Stimulated activated CD4-positive, alpha-beta T cell treated with anti-CD3 and anti-CD28 coated beads, TNF-alpha, amount 100 ng/mL, for 24 hours (primary cell): ENCODE results near the gene CBFA2T2.
"Not testable (repeated sequence)": the region's sequence is repeated elsewhere in the genome, so short reads cannot be mapped to it uniquely, and the experiment has no call there.

Source experiments
- DNase-seq, 3 experiments: peaks; one replicate each; pipeline ENCODE4 v3.0.0-alpha.2; 2020; ENCODE audit warnings: low read depth in 3 of 3

The CBFA2T2 gene

GRCh38 chr20:33470866-33471265 is 19.0 kb upstream of the CBFA2T2 start:
- DNase-seq = no peak

- no peak for DNase-seq
Measured at GRCh38 chr20:33472868-33473435, 16.9 kb upstream of the CBFA2T2 start.

DNA sequence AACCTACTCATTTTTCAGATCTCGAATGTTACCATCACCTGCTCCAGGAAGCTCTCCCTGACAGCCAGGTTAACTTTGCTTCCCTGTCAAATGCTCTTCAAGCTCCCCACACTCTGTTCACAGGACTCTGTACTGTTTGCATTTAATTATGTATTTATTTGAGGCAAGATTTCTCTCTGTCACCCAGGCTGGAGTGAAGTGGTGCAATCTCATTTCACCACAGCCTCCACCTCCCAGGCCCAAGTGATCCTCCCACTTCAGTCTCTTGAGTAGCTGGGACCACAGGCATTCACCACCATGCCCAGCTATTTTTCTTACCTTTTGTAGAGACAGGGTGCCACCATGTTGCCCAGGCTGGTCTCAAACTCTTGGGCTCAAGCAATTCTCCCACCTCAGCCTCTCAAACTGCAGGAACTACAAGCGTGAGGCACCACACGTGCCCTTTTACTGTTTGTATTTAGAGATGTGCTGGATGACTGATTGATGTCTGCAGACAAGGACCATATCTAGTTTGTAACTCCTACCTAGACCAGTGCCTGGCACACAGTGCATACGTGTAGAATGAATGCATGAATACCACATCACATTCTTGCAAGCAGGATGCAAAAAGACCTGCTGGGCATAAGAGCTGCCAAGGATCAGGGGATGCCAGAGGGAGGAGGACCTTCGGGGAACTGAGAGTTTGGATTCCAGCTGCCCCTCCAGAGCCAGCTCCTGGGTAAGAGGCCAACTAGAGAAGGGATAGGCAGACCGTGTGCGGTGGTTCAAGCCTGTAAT is 15.6 kb upstream of the CBFA2T2 start:
- DNase-seq = no peak

GRCh38 chr20:33474963-33475362 is 14.9 kb upstream of the CBFA2T2 start:
- DNase-seq = no peak

GRCh38 chr20:33475381-33476152 is 14.3 kb upstream of the CBFA2T2 start:
- no peak for DNase-seq

GRCh38 chr20:33477386-33478234 is 12.3 kb upstream of the CBFA2T2 start:
- no peak for DNase-seq

- DNase-seq = no peak
Measured at GRCh38 chr20:33480048-33480447, 9.8 kb upstream of the CBFA2T2 start.

GRCh38 chr20:33481431-33481941 is 8.4 kb upstream of the CBFA2T2 start:
- DNase-seq = no peak

DNA sequence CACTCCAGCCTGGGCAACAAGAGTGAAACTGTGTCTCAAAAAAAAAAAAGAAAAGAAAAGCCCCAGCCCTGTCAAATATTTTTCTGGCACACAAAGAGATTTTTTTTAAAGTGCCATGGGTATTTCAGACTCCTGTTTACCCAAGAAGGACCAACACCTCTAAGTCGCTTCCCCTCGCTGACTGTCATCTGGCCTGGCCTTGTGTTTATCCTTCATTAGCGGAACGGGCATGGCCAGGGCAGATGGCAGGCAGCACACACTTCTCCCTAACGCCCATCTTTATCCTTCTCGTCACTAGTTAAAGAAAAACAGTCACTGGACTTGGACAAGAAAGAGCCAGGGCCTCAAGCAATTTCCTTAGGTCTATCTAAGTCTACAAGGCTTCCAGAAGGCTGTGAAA is 7.3 kb upstream of the CBFA2T2 start:
- DNase-seq = no peak

DNA sequence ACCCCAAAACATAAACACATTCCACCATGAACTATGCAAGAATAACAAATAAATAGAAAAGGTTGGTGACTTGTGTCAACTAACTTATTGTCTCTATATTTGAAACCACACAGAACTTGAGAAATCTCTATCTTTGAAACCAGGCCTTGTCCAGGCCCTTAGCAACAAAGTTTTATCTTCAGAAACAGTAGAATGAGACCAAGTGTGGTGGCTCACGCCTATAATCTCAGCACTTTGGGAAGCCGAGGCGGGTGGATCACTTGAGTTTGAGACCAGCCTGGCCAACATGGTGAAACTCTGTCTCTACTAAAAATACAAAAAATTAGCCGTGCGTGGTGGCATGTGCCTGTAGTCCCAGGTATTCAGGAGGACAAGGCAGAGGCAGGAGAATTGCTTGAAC is 6.7 kb upstream of the CBFA2T2 start:
- DNase-seq = not testable (repeated sequence)

GRCh38 chr20:33488201-33488600 is 1.7 kb upstream of the CBFA2T2 start:
- no peak for DNase-seq

- not testable (repeated sequence) for DNase-seq
Measured at GRCh38 chr20:33488661-33489494, 1.0 kb upstream of the CBFA2T2 start.

GRCh38 chr20:33489495-33490022 is 337 bp upstream of the CBFA2T2 start:
- DNase-seq = peak; percentile 98 to 99 (median 99)

DNA sequence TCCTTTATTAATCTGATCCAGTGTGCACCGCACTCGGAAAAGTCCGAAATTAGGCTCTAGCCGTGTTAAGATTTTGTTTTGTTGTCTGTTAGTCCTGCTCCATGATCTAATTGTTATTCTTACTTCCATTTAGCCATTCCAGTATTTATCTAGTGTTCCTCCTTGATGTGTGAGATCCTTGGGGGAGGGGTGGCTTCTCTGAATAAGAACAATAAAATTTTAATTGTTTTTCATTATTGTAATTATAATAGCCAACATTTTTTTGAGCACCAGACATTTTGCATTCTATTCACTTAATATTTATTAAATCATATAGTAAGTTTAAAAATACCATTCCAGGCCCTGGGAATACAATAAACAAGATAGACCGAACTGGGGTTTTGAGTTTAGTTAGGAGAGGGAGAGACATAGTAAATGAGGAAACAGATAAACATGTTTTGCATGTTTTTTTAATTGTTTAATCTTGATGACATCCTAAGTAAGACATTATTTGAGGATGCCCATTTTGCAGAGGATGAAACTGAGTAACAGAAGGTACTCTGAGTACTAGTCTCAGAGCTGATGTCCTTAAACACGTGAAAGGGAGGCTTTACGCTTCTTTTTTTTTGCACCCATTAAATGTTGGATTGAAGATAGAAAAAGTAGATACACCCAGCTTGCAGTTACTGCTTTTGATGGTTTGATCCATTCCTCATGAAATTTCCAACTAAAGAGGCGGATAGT is 1.2 kb downstream of the CBFA2T2 start:
- DNase-seq = no peak

GRCh38 chr20:33493076-33493766 is 3.3 kb downstream of the CBFA2T2 start:
- no peak for DNase-seq

GRCh38 chr20:33496776-33497175 is 6.9 kb downstream of the CBFA2T2 start:
- not testable (repeated sequence) for DNase-seq

DNA sequence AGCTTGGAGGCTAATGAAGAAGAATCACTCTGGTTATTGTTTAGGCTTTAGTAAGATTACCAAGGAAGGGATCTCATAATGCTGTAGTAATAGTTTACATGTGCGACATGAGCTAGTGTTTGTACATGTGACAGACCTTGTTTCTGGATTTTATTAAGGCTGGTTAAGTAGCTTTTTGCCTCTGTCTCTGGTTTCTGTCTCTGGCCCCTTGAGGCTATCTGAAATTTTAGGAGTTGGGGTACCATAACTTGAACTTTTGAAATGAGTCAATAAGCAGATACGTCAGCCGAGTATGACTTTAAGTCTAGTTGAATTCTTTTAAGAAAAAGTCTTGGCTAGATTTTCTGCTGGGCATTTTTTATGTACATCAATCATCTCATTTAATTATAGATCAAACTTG is 9.5 kb downstream of the CBFA2T2 start:
- no peak for DNase-seq

DNA sequence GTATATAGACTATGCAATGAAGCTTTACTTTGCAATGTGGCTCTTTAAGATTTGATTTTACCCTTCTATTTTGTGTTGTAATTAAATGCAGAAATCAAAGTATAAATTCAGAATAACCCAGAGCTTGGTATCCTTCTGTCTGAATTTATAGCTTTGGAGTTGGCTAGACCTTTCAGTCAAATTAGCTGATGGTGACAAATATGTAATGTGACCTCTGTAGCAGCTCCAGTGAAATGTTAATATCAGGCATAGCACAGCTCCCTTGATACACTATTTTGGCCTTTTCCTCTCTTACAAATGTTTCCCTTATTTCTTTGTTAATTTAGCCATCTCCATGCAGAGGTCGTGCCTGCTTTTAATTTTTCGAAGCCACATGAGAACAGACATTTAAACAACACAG is 11.1 kb downstream of the CBFA2T2 start:
- DNase-seq = no peak

- DNase-seq = no peak
Measured at GRCh38 chr20:33503564-33503963, 13.7 kb downstream of the CBFA2T2 start.
